ENCODE results near the gene SSNA1.

GRCh38 chr9:137221506-137222111 lies 33.1 kb downstream of the SSNA1 start:
- TF ChIP-seq CTCF (IDR thresholded peaks at IDR 0.05) (no peak), POLR2A (IDR thresholded peaks at IDR 0.05) (peak in 1 of 2 donors; percentile 6)

Data from thyroid gland (tissue), 4 donors.